HG03095 (cell line): Measurements from ENCODE around the gene ATP9B.

Experiments
- ATAC-seq: cut with Tn5 transposase; IDR thresholded peaks from one replicate; pipeline ENCODE4 v1.9.1; 2021; ENCODE audit warnings: moderate library complexity; ENCODE audit not compliant: unreplicated experiment

The ATP9B gene

GRCh38 chr18:79422022-79422782 lies 353.0 kb downstream of the ATP9B start:
- peak; percentile 76 for ATAC-seq

GRCh38 chr18:79422783-79423165 lies 353.6 kb downstream of the ATP9B start:
- ATAC-seq = no peak

GRCh38 chr18:79423211-79424007 lies 354.2 kb downstream of the ATP9B start:
- no peak for ATAC-seq

GRCh38 chr18:79424008-79424565 lies 354.9 kb downstream of the ATP9B start:
- ATAC-seq = no peak

GRCh38 chr18:79424880-79425568 lies 355.8 kb downstream of the ATP9B start:
- ATAC-seq = no peak

- no peak for ATAC-seq
Observed at GRCh38 chr18:79425569-79425886, 356.3 kb downstream of the ATP9B start.

- no peak for ATAC-seq
Observed at GRCh38 chr18:79426376-79427300, 357.4 kb downstream of the ATP9B start.

- ATAC-seq = no peak
Observed at GRCh38 chr18:79427368-79428225, 358.4 kb downstream of the ATP9B start.
